Measurements from ENCODE around the gene MARK1.
"Not testable (repeated sequence)": the region's sequence is repeated elsewhere in the genome, so short reads cannot be mapped to it uniquely, and the experiment has no call there.

Gene MARK1

DNA sequence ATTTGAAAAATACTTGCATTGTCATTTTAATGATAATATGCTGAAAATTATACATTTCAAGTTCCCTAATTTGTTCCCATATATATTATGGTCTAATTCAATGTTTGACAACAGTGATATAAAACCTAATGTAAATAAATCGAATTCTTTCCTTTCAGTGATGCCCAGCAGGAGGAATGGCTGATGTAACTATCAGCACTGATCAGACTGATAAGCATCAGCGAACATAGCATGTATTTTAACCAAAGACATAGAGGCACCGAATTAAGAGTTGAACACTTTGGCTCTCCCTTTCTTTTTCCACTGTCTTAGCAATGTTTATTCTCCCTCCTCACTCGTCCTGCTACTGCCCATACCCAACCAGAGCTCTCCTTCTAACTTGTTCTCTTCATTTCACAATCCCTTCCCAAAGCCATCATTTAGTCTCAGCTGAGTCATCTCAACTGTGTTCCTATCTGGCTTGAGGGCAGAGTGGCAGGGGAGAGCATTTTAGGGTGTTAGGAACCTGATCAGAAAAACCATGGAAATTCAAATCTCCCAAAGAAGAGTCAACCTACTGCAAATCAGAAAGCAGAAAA lies 103.4 kb downstream of the MARK1 start:
- DNase-seq = no peak

DNA sequence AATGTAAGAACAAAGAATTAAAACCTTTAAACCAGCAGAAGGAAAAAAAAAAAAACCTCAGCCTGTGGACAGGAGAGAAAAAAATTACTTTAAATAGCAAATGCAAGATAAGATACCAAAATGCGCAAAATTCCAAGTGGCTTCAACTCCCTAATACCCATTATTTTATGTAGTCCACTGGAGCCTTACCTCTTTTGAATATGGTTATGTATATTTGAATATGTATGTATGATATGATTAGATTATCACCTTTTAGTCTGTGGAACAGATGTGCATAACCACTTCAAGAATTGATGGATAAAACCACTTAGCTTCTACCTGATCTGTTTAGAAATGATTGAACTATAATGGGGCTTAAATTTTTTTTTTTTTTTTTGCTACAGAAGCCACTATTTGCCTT lies 109.8 kb downstream of the MARK1 start:
- DNase-seq = no peak

DNA sequence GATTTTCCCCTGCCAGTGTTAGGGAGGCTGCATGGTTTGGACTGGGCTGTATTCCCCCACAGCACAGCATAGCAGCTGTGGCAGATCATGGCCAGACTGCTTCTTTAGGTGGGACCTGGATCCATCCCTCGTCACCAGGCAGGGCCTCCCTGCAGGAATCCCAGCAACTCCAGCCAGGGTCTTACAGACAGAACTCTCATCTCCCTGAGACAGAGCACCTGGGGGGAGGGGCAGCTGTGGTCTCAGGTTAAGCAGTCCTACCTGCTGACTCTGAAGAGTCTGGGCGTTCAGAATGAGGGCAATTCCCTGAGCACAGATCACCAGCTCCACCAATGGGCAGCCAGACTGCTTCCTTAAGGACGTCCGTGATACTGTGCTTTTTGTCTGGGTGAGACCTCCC lies 114.3 kb downstream of the MARK1 start:
- no peak for DNase-seq

DNA sequence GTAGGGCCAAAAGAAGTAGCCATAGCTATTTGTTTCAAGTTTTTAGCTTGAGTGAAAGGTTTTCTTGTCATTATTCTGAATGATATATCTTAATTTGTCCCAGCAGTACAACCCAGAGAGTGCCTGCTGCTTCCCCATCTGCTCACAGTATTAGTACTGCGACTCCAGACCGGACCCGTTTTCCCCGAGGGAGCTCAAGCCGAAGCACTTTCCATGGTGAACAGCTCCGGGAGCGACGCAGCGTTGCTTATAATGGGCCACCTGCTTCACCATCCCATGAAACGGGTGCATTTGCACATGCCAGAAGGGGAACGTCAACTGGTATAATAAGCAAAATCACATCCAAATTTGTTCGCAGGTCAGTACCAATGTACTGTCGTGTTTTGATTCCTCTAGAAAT lies 125.1 kb downstream of the MARK1 start:
- no peak for DNase-seq

DNA sequence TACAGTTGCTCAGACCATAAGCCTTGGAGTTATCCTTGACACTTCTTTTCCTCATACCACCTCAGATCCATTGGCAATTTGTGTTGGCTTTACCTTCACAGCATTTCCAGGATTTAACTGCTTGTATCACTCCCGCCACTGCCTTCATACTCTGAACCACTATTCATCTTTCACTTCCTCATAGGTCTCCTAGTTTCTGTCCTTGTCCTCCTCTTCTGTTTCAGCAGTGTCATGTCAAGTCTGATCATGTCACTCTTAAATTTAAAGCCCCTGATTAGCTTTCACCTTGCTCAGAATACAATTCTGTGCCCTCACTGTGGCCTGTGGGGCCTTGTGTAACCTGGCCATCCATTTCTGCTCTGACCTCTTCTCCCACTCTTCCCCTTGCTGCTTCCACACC lies 127.6 kb downstream of the MARK1 start:
- no peak for DNase-seq

DNA sequence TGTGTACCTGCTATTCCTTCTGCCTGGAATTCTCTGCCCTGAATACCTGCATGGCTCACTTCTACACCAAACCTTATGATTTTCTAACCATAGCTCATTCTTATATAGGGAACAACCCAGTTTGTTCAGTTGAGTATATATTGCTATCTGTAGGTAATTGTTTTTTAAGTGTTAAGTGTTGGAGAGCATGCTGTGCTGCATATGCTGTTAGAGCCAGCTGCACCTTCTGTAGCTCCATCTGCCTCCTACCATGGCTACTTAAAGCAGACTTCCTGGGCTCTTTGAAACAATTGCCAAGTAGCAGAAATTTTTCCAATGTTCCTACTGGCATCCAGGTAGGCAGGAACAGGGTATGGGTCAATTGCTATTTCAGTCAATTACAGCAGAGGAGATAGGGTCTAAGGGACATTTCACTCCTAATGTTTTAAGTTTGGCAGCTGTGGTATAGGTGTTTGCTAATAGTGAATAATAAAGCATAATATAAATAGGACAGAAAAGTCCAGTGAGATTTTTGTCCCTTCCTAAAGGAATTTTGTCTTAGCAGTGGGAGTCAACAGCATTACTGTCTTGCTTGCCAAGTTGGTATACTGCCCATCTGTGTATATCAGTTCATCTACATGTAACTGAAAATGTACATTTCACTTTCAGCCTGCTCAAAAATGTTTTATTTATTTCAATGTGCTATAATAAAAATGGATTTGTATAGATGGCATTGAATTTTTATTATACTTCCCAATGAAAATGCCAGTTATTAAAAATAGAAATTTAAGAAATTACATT lies 128.2 kb downstream of the MARK1 start:
- DNase-seq = no peak

DNA sequence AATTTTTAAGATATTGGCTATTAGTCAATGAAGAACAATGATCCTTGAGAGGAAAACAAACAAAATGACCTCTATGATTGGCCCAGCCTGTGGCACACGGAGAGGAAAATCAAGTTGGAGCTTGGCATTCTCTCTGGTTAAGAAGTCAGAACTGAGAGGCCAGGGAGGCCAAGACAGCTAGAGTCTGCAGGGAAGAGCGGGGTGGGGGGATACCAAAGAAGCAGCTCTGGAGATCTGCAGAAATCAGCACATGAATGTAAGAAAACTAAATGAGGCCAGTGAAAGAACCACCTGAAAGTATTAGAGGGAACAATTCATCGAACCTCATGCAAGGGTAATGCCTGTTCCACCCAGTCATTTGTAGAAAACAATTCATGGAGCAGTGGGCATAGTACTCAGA lies 138.4 kb downstream of the MARK1 start:
- no peak for DNase-seq

DNA sequence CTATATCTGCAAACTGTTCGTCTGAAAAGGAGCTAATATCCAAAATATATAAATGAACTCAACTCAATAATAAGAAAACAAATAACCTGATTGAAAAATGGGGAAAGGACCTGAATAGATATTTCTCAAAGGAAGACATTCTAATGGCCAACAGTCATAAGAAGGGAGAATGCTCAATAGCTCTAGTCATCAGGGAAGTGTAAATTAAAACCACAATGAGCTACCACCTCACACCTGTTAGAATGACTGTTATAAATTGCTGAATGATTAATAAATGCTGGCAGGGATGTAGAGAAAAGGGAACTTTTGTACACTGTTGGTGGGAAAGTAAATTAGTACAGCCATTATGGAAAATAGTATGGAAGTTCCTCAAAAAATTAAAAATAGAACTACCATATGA lies 141.1 kb downstream of the MARK1 start:
- DNase-seq = no peak

DNA sequence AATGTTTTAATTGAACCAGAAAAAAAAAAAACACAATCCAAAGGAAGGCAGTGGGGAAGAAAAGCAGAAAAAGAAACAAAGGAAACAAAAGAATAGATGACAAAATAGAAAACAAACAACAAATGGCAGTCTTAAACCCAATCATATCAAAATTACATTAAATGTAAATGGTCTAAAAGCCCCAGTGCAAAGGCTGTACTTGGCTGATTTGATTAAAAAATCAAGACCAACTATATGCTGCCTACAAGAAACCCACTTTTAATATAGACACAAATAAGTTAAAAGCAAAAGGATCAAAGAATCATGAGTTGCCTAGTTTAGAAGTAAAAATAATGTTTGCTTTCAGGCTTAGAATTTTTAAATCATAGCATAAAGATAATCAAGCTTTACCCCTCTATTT lies 142.4 kb downstream of the MARK1 start:
- no peak for DNase-seq

DNA sequence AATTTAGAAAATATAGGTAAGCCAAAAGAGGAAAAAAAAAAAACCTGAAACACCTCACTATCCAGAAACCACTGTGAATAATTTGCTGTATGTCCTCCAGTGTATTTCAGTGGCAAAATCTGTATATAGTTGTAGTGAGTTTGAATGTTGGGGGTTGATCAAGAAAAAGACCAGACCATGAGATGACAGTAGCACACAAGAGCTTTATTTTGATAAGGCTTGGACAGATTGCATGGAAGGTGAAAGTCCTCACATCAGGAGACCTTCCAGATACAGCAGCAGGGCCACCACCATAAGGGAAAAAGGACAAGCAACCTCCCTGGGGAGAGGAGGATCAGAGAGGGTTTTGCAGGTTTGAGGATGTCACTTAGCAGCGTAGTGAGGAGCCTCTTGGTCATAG lies 146.0 kb downstream of the MARK1 start:
- no peak for DNase-seq

DNA sequence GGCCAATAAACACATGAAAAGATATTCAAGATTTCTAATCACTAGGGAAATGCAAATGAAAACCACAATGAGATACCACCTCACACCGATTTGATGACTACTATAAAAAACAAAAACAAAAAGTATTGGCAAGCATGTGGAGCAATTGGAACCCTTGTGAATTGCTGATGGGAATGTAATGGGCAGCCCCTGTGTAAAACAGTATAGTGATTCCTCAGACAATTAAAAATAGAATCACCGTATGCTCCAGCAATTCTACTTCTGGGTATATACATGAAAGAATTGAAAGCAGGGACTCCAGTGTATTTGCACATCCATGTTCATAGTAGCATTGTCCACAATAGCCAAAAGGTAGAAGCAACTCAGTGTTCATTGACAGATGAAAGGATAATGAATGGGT lies 149.3 kb downstream of the MARK1 start:
- no peak for DNase-seq

DNA sequence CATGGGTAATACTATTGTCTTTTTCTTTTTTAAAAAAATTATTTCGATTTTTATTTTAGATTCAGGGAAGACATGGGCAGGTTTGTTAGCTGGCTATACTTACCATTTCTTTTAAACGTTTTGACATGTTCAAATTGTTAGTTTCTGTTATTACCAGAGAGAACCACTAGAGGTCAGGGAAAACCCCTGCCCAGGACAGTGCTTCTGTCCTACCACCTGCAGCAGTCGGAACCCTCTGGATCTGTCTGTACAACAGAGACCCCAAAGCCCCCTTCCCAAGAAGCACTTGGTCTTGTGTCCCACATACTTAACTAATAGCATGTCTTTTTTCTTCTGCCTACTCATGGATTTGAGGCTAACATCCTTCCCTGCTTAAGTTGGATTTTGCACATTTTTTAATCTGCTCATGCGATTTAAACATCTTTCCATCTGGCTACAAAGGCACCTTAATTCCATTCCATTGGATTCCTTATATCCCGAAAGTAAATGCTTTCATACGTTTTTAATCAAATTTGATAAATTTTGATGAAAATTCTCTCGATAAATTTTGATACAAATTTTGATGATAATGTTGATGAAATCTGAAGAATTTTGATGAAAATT lies 152.2 kb downstream of the MARK1 start:
- DNase-seq = peak in 1 of 2 donors; percentile 6

DNA sequence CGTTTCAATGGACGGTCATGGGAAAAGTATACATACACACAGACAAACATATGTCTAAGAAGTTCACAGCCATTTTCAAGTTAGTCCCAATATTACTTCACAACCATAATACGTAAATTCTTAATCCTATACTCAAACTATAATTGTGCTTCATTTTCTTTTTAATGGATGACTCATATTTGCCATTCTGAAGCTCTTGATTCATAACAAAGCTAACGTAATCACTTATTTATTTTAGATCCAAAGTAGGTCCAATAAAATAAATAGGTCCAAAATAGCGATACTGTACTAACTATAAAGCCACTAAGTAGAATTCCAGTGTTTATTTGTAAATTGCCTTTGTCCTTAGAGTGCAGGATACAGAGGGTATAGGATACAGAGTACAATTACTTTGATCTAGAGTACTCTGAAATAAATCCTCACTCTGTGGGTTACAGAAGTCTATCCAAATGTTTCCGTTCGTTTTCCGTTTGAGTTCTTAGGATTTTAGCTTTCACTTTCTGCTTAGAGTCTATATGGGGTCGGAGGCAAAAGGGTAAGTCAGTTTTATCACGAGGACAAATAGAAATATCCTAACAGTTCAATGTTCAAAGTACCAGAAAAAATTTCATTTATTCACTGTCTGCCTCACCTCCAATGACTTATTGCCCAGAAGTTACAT lies 153.4 kb downstream of the MARK1 start:
- no peak for DNase-seq

DNA sequence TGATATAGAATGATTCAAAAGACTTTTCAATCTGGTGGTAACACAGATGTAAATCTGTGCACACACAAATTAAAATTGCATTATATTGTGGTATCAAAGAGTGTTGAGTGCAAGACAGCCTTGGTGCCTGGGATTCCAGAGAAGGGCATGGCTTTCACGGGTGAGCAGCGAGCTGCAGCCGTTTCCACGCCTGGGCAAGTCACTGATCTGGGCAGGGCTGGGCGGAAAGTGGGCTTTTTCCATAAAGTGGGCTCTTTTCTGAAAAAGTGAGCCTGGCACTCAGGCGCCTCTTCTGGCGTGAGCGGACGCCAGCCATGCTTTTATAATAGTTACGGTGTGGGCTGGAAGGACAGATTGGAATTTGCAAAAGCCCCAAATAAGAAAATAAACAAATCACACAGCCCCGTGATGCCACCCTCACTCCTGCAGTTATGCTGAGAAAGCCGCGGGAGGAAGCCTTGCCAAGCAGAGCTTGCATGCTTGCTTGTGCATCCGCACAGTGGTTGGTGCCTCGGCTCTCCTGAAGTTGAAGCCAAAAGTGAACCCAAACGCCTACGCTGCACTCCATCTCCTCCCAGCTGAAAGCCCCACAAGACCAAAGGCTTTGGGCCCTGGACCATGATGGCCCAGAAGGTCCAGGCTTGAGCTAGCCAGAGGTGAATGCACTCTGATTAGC lies 155.1 kb downstream of the MARK1 start:
- no peak for DNase-seq

DNA sequence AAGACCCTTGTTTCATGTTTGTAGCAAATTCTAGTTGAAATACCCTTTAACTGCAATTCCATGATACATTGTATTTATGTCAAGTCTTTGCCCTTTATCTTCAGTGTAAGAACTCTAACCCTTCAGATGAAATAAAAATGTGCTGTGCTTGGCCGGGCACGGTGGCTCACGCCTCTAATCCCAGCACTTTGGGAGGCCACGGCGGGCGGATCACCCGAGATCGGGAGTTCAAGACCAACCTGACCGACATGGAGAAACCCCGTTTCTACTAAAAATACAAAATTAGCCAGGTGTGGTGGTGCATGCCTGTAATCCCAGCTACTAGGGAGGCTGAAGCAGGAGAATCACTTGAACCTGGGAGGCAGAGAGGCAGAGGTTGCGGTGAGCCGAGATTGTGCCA lies 155.8 kb downstream of the MARK1 start:
- not testable (repeated sequence) for DNase-seq

DNA sequence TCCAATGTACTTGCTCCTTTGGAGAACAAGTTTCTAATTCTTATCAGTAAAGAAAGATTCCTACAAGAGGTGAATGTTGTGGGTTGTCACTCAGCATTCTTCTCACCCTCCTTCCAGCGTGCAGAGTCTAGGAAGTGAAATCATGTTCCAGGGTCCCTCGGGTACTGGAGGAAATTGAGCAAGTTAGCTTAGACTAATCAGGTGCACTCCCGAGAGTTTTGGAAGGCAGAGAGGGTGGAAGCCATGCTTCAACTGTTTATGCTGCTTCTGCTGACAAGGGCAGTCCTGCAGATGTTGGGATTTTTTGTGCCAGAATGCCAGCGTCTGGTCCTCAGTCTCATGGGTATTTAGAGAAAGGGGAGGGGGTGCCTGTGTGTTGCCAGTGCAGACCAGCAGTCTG lies 157.0 kb downstream of the MARK1 start:
- DNase-seq = no peak

DNA sequence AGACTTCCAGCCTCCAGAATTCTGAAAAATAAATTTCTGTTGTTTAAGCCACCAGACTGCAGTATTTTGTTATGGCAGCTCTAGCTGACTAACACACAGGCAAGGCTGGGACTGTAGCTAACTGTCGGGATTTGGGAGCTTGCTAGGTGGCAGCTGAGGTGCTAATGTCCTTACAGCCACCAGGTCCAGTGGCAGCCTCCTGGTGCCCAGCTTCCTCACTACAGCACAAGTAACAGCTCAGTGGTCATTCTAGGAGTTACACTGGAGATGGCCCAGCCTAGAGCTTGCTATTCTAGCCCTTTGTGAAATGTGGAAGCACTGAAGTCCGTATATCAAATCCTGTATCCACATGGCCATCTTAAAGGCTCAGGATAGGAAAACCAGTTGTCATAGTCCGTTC lies 157.9 kb downstream of the MARK1 start:
- no peak for DNase-seq

DNA sequence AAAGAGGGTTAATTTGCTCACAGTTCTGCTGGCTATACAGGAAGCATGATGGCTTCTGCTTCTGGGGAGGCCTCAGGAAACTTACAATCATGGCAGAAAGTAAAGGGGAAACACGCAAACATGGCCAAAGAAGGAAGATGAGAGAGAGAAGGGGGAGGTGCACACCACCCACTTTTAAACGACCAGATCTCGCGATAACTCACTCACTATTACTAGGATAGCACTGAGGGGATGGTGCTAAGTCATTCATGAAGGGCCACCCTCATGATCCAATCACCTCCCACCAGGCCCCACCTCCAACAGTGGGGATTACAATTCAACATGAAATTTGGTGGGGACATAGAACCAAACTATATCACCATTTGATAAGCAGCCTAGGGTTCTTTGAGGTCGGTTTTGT lies 159.9 kb downstream of the MARK1 start:
- no peak for DNase-seq

DNA sequence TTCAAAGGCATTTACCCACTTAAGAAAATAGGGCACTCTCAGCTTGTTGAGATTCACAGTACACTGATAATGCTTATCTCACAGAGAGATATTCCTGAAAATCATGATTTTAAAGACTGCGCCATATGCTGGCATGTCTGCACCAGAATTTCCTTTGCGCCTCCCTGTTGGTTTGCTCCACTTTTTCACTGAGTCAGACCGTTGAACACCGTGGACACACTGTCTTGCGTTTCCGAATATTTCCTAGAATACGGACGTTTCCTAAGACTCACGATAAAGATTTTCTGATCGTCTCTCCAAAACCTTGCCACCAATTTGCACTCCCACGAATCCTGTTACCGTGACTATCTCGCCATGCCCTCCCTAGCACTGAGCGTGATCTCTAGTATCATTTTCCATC lies 161.7 kb downstream of the MARK1 start:
- DNase-seq = no peak

DNA sequence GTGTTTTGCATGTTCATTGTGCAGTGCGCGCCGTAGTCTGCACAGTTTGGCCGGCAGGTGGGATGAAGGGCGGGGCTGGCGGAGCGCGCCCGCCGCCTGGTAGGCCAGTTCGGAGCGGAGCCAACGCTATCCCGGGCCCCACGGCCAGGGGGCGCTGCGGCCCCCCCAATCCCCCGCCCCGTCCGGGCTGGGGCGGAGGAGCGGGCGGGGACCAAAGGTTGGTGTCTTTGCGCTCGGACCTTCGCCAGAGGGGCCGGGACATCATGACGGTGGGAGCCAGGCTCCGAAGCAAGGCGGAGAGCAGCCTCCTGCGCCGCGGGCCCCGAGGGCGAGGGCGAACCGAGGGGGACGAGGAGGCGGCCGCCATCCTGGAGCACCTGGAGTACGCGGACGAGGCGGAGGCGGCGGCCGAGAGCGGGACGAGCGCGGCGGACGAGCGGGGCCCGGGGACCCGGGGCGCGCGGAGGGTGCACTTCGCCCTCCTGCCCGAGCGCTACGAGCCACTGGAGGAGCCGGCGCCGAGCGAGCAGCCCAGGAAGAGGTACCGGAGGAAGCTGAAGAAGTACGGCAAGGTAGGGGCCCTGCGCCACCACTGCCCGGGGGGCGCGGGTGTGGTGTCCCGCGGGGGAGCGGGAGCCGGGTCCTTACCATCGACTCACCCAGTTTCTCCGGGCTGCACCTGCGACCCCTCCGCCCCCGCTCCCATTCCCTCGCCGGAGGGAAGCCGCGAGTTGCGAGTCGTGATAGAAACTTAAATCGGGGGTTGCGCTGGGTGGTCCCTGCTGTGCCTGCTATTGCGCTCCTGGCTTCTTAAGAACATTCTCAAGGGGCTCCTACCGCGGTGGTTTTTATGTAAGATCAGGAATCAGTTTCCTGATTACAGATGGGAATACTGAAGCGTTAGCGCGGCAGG lies 162.5 kb downstream of the MARK1 start, which contains the start of gene C1orf115:
TSS of gene C1orf115 (plus strand) at position 224 of the 913 bp plus-strand sequence. CDS start at position 264, 40 bp downstream.
- peak in 1 of 2 donors; percentile 50 for DNase-seq

DNA sequence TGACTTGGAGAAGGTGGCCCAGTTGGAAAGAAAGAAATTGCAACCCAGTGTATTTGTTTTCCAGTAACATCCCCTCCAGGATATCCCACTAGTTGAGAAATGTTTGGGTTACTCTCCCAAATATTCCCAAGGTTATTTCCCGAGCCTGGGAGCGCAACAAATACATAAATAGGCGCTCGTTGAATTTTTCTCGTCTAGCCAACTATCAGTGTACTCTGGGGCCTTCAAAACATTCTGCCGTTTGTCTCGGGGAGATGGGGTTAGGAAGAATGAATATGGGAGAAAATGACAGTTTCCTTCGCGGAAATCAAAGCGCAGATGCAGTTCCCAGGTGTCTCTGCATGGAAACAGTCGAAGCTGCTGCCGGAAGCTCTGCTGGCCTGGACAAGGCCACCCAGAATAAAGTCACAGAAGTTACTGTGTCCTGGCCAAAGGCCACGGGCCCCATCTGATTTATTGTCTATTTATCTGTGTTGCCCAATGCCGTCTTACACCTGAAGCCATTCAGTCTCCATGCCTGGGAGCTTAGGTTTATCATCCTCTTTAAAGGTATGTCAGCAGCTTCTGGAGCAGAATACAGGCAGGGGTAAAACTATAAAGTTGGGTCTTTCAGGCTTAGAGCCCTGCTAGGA lies 163.2 kb downstream of the MARK1 start:
- DNase-seq = no peak

All from bone marrow (tissue), 2 donors.